DMS53 treated with DMSO at 0.1 percent for 48 hours (cell line): ENCODE measurements around the gene SSTR5.

Experiments
- DNase-seq: peaks from one replicate; lab custom pipeline; 2025; ENCODE audit not compliant: unreplicated experiment; lab: John Stamatoyannopoulos, UW

Gene SSTR5

GRCh38 chr16:1054660-1055556, 17.6 kb upstream of the SSTR5 start:
- DNase-seq, result no peak

- no peak for DNase-seq
Measured at GRCh38 chr16:1055557-1055924, 17.0 kb upstream of the SSTR5 start.

GRCh38 chr16:1056196-1056595, 16.4 kb upstream of the SSTR5 start:
- DNase-seq, result no peak

GRCh38 chr16:1057252-1057932, 15.2 kb upstream of the SSTR5 start:
- DNase-seq, result no peak

- no peak for DNase-seq
Measured at GRCh38 chr16:1058216-1058615, 14.3 kb upstream of the SSTR5 start.

- DNase-seq, result no peak
Measured at GRCh38 chr16:1059310-1059709, 13.2 kb upstream of the SSTR5 start.

- no peak for DNase-seq
Measured at GRCh38 chr16:1060416-1061340, 11.9 kb upstream of the SSTR5 start.

GRCh38 chr16:1061769-1062505, 10.6 kb upstream of the SSTR5 start:
- no peak for DNase-seq

GRCh38 chr16:1062895-1063294, 9.7 kb upstream of the SSTR5 start:
- DNase-seq, result no peak

DNA sequence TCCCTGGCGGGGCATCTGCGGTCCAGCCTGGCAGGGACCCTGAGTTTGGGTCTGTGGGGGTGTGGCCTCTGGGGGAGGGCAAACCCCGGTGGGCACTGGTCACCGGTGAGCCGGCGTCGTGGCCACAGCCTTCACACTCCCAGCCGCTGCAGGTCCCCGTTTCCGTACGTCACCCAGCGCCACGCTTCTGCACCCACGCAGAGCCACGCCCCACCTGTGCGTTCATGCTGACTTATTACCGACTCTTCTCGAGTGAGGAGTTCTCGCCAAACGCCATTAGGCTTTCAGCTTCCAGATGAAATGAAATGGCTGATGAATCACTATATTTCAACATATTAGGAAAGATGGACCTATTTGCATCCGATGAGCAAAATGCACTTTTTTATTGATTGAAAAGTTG, 8.8 kb upstream of the SSTR5 start:
- no peak for DNase-seq

GRCh38 chr16:1065469-1066128, 6.9 kb upstream of the SSTR5 start:
- DNase-seq, result no peak

GRCh38 chr16:1066584-1067172, 5.9 kb upstream of the SSTR5 start:
- DNase-seq, result no peak

DNA sequence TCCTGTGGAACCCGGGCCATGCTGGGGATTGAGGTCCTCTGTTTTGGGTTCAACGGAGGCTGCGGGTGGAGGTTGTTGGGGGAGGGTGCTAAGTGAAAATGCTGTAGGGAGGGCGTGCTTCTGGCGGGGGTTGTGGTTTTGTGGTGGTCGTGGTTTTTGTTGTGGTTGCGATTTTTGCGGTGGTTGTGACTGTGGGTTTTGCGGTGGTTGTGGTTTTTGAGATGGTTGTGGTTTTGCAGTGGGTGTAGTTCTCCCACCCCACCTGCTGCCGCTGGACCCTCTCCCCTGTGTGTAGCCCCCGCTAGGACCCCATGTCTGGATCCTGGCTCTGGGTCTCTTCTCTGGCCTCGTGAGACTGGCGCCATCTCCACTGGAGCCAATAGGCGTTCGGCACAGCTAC, 4.9 kb upstream of the SSTR5 start:
- no peak for DNase-seq

DNA sequence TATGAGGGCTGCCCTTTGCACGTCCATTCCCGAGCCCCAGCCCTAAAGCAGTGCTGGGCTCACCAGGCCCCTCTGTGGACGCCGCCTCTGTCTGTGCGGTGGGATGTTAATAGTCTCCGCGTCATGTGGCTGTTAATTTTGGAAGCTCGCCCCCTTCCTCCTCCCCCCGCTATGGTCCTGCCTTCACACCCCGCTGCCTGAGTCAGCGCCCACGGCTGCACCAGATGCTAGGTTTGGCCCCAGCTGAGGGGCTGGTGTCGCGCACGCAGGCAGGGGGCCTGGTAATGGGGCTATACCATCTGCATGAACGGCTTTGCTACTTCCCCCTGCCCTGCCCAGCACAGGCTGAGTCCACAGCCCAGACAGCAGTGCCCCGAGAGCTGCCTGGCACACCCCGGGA, 4.1 kb upstream of the SSTR5 start:
- DNase-seq, result no peak

DNA sequence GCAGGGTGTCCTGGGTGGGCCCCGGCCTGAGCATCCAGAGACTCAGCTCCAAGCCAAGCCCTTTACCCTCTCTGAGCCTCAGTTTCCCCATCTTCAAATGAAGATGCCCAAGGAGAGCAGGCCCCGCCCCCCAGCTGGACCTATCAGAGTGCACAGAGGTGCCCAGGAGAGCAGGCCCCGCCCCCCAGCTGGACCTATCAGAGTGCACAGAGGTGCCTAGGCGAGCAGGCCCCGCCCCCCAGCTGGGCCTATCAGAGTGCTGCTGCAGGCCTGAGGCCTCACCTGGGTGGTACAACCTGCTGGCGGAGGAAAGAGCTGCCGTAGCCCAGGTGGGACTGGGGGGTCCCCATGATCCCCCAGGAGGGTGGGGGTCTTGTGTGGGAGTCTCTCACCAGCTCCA, 3.4 kb upstream of the SSTR5 start:
- DNase-seq, result no peak

DNA sequence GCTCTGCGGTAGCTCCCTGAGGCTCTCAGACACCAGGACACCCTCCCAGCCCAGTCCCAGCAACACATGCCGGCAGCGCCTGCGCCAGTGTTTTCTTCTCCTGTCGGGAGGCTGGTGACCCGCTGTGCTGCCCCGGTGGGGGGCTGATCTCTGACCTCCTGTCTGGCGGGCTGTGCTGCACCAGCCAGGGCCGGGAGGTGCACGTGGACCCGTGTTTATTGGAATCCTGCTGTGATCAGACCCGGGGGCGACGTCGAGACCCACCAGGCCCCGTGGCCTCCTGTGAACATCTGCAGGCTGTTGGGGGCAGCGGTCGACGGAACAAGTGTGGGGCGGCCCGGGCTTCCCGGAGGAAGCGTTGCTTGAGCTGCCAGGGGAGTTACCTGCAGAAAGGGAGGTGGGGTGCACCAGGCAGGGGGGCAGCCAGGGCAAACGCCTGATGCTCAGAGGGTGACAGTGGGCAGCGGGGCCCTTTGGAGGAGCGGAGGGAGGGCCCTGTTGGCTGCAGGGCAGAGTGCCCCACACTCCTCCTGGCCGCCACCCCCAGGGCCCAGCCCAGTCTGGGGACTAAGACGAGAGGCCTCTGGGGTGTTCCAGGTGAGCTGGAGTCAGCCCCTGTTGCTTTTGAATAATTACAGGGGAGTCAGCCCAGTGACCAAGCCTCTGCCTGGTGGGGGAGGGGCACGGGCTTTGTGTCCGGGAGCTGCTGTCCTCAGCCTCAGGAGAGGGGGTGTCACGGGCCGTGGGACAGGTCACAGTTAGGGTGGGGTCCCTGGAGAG, 2.3 kb upstream of the SSTR5 start:
- DNase-seq, result no peak

DNA sequence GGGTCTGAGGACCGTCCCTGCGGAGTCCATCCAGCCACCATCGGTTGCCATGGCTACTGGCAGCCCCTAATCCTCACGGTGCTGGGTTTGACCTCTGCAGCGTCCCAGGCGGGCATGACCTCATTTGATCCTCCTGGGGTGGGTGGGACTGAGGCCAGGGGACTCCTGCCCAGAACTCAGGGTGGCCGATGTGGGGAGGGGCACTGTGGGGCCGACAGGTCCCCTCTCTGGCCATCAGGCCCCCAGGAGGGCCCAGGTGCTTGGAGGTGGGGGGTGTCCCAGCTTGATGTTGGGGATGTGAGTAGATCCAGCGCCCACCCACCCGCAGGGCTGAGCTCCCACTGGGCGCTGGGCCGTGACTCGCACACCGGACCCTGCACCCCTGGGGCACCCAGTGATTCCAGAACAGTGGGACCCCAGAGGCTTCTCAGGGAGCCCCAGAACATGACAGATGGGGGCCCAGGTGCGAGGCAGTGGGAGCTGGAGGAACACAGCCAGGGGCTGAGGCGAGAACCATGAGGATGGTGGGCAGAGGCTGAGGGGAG, 1.6 kb upstream of the SSTR5 start:
- no peak for DNase-seq

GRCh38 chr16:1071561-1072225, 854 bp upstream of the SSTR5 start:
- no peak for DNase-seq

- no peak for DNase-seq
Measured at GRCh38 chr16:1073262-1073558, 663 bp downstream of the SSTR5 start.
